ENCODE measurements around the gene UBE2A.
A peak's percentile ranks its signal among the peaks of the same experiment; 100 is the strongest.

Gene UBE2A

GRCh38 chrX:119617517-119618164 is 43.3 kb downstream of the UBE2A start:
- no peak overlapping the region for H3K4me2 ChIP-seq (ENCODE audit: low read length)
- H3K79me2 ChIP-seq (ENCODE audit: control insufficient read depth, insufficient read depth, low read length), result no peaks in the 10 kb centered on the region
- H3K56ac ChIP-seq (ENCODE audit: low read length), result no peak overlapping the region
- H3K9ac ChIP-seq (ENCODE audit: low read length), result no peak overlapping the region
- no peak overlapping the region for H4K8ac ChIP-seq (ENCODE audit: low read depth, low read length)
- no peaks in the 10 kb centered on the region for H3K36me3 ChIP-seq (ENCODE audit: control insufficient read depth, insufficient read depth, low read length)
- DNase-seq, result peak; percentile 6
- no peak overlapping the region for H3K18ac ChIP-seq (ENCODE audit: low read length)
- WGBS (ENCODE audit: extremely low coverage, insufficient coverage, low lambda C conversion rate), result no CpG with 5 or more reads among the region's 15 CpGs
- no peak overlapping the region for H3K23ac ChIP-seq (ENCODE audit: low read length)
- H4K5ac ChIP-seq (ENCODE audit: low read length), result no peak overlapping the region
- no peaks in the 10 kb centered on the region for H3K79me1 ChIP-seq (ENCODE audit: low read length)
- H3K27me3 ChIP-seq (ENCODE audit: insufficient read depth, low read length, poor library complexity), result no peaks in the 10 kb centered on the region
- H2BK120ac ChIP-seq (ENCODE audit: low read depth, low read length), result no peak overlapping the region
- no peak overlapping the region for H3K27ac ChIP-seq (ENCODE audit: low read depth, low read length)
- H3K4ac ChIP-seq (ENCODE audit: low read depth, low read length), result no peak overlapping the region
- no peak overlapping the region for H3K4me3 ChIP-seq (ENCODE audit: low read length)
- H3K4me1 ChIP-seq (ENCODE audit: control insufficient read depth, low read depth, low read length), result no peaks in the 10 kb centered on the region
- no peak overlapping the region for H2BK15ac ChIP-seq (replicated peaks; ENCODE audit: low read depth)
- H2AK5ac ChIP-seq (ENCODE audit: low read length), result no peak overlapping the region
- no peak overlapping the region for H2BK5ac ChIP-seq (ENCODE audit: low read length)

DNA sequence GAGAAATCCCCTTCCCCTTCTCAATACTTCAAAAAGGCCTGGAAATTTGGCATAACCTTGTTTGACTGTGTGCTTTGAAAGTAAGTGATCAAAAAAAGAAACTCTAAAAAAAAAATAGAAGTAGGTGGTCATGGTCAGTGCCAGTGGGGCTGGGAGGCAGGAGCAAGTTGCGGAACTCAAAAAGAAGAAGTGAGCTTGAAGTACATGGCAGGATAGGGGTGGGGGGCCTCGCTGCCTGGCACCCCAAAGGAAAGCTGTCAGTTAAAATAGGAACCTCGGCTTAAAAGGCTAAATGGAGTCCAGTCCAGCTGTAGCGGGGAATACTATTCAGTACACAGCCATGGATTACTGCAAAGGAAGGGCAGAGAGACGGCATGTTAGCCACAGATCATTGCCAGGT is 44.1 kb downstream of the UBE2A start:
- Histone ChIP-seq H2AK5ac (ENCODE audit: low read length) (no peak overlapping the region), H3K79me2 (ENCODE audit: control insufficient read depth, insufficient read depth, low read length) (no peaks in the 10 kb centered on the region), H3K36me3 (ENCODE audit: control insufficient read depth, insufficient read depth, low read length) (no peaks in the 10 kb centered on the region), H3K27ac (ENCODE audit: low read depth, low read length) (no peak overlapping the region), H3K4me1 (ENCODE audit: control insufficient read depth, low read depth, low read length) (no peaks in the 10 kb centered on the region), H3K4me2 (ENCODE audit: low read length) (no peak overlapping the region), H3K23ac (ENCODE audit: low read length) (no peak overlapping the region), H2BK5ac (ENCODE audit: low read length) (no peak overlapping the region), H4K8ac (ENCODE audit: low read depth, low read length) (no peak overlapping the region), H4K5ac (ENCODE audit: low read length) (no peak overlapping the region), H3K4me3 (ENCODE audit: low read length) (no peak overlapping the region), H3K4ac (ENCODE audit: low read depth, low read length) (no peak overlapping the region), H2BK15ac (replicated peaks; ENCODE audit: low read depth) (no peak overlapping the region), H3K56ac (ENCODE audit: low read length) (no peak overlapping the region), H3K9ac (ENCODE audit: low read length) (no peak overlapping the region), H3K18ac (ENCODE audit: low read length) (no peak overlapping the region), H3K79me1 (ENCODE audit: low read length) (no peaks in the 10 kb centered on the region), H3K27me3 (ENCODE audit: insufficient read depth, low read length, poor library complexity) (no peaks in the 10 kb centered on the region), H2BK120ac (ENCODE audit: low read depth, low read length) (no peak overlapping the region)
- no peak for DNase-seq
- no CpG with 5 or more reads among the region's 5 CpGs for WGBS (ENCODE audit: extremely low coverage, insufficient coverage, low lambda C conversion rate)

- H3K18ac ChIP-seq (ENCODE audit: low read length), result no peak overlapping the region
- H3K79me1 ChIP-seq (ENCODE audit: low read length), result no peaks in the 10 kb centered on the region
- no peaks in the 10 kb centered on the region for H3K79me2 ChIP-seq (ENCODE audit: control insufficient read depth, insufficient read depth, low read length)
- no peaks in the 10 kb centered on the region for H3K27me3 ChIP-seq (ENCODE audit: insufficient read depth, low read length, poor library complexity)
- WGBS (ENCODE audit: extremely low coverage, insufficient coverage, low lambda C conversion rate), result no CpG with 5 or more reads among the region's 9 CpGs
- H3K36me3 ChIP-seq (ENCODE audit: control insufficient read depth, insufficient read depth, low read length), result no peaks in the 10 kb centered on the region
- no peak overlapping the region for H3K23ac ChIP-seq (ENCODE audit: low read length)
- DNase-seq, result no peak
- H3K4me2 ChIP-seq (ENCODE audit: low read length), result no peak overlapping the region
- no peaks in the 10 kb centered on the region for H3K4me1 ChIP-seq (ENCODE audit: control insufficient read depth, low read depth, low read length)
- H2BK120ac ChIP-seq (ENCODE audit: low read depth, low read length), result no peak overlapping the region
- H3K56ac ChIP-seq (ENCODE audit: low read length), result no peak overlapping the region
- H3K4me3 ChIP-seq (ENCODE audit: low read length), result no peak overlapping the region
- H2BK5ac ChIP-seq (ENCODE audit: low read length), result no peak overlapping the region
- H2AK5ac ChIP-seq (ENCODE audit: low read length), result no peak overlapping the region
- no peak overlapping the region for H3K27ac ChIP-seq (ENCODE audit: low read depth, low read length)
- no peak overlapping the region for H3K9ac ChIP-seq (ENCODE audit: low read length)
- H4K8ac ChIP-seq (ENCODE audit: low read depth, low read length), result no peak overlapping the region
- H4K5ac ChIP-seq (ENCODE audit: low read length), result no peak overlapping the region
- no peak overlapping the region for H3K4ac ChIP-seq (ENCODE audit: low read depth, low read length)
- no peak overlapping the region for H2BK15ac ChIP-seq (replicated peaks; ENCODE audit: low read depth)
These were observed 48.2 kb downstream of the UBE2A start for GRCh38 chrX:119622356-119623232.

- no peak overlapping the region for H2AK5ac ChIP-seq (ENCODE audit: low read length)
- WGBS (ENCODE audit: extremely low coverage, insufficient coverage, low lambda C conversion rate), result no CpG with 5 or more reads among the region's 11 CpGs
- H3K4ac ChIP-seq (ENCODE audit: low read depth, low read length), result no peak overlapping the region
- no peak overlapping the region for H4K5ac ChIP-seq (ENCODE audit: low read length)
- H3K18ac ChIP-seq (ENCODE audit: low read length), result no peak overlapping the region
- no peak overlapping the region for H2BK120ac ChIP-seq (ENCODE audit: low read depth, low read length)
- no peak overlapping the region for H4K8ac ChIP-seq (ENCODE audit: low read depth, low read length)
- H3K79me1 ChIP-seq (ENCODE audit: low read length), result no peaks in the 10 kb centered on the region
- H3K27me3 ChIP-seq (ENCODE audit: insufficient read depth, low read length, poor library complexity), result no peaks in the 10 kb centered on the region
- H3K4me3 ChIP-seq (ENCODE audit: low read length), result no peak overlapping the region
- no peak overlapping the region for H3K9ac ChIP-seq (ENCODE audit: low read length)
- H3K4me1 ChIP-seq (ENCODE audit: control insufficient read depth, low read depth, low read length), result no peaks in the 10 kb centered on the region
- DNase-seq, result no peak
- no peak overlapping the region for H3K23ac ChIP-seq (ENCODE audit: low read length)
- no peak overlapping the region for H3K27ac ChIP-seq (ENCODE audit: low read depth, low read length)
- H2BK15ac ChIP-seq (replicated peaks; ENCODE audit: low read depth), result no peak overlapping the region
- no peak overlapping the region for H2BK5ac ChIP-seq (ENCODE audit: low read length)
- H3K4me2 ChIP-seq (ENCODE audit: low read length), result no peak overlapping the region
- no peak overlapping the region for H3K56ac ChIP-seq (ENCODE audit: low read length)
- no peaks in the 10 kb centered on the region for H3K79me2 ChIP-seq (ENCODE audit: control insufficient read depth, insufficient read depth, low read length)
- no peaks in the 10 kb centered on the region for H3K36me3 ChIP-seq (ENCODE audit: control insufficient read depth, insufficient read depth, low read length)
These were observed 50.1 kb downstream of the UBE2A start for GRCh38 chrX:119624417-119624816.

- no peak overlapping the region for H2BK5ac ChIP-seq (ENCODE audit: low read length)
These were observed 50.7 kb downstream of the UBE2A start for GRCh38 chrX:119624951-119625668.

More at GRCh38 chrX:119624951-119625668, 50.7 kb downstream of the UBE2A start:
- Histone ChIP-seq H3K23ac (ENCODE audit: low read length) (no peak overlapping the region), H4K5ac (ENCODE audit: low read length) (no peak overlapping the region), H3K4me3 (ENCODE audit: low read length) (no peak overlapping the region), H2BK120ac (ENCODE audit: low read depth, low read length) (no peak overlapping the region), H3K4me2 (ENCODE audit: low read length) (no peak overlapping the region), H3K18ac (ENCODE audit: low read length) (no peak overlapping the region), H3K27ac (ENCODE audit: low read depth, low read length) (no peak overlapping the region), H3K4me1 (ENCODE audit: control insufficient read depth, low read depth, low read length) (no peaks in the 10 kb centered on the region), H3K4ac (ENCODE audit: low read depth, low read length) (no peak overlapping the region), H3K79me2 (ENCODE audit: control insufficient read depth, insufficient read depth, low read length) (no peaks in the 10 kb centered on the region), H3K79me1 (ENCODE audit: low read length) (no peaks in the 10 kb centered on the region), H3K56ac (ENCODE audit: low read length) (no peak overlapping the region), H2BK15ac (replicated peaks; ENCODE audit: low read depth) (no peak overlapping the region), H2AK5ac (ENCODE audit: low read length) (no peak overlapping the region), H4K8ac (ENCODE audit: low read depth, low read length) (no peak overlapping the region), H3K36me3 (ENCODE audit: control insufficient read depth, insufficient read depth, low read length) (no peaks in the 10 kb centered on the region), H3K9ac (ENCODE audit: low read length) (no peak overlapping the region), H3K27me3 (ENCODE audit: insufficient read depth, low read length, poor library complexity) (no peaks in the 10 kb centered on the region)
- DNase-seq, result no peak
- no CpG with 5 or more reads among the region's 10 CpGs for WGBS (ENCODE audit: extremely low coverage, insufficient coverage, low lambda C conversion rate)
